GM19463 (cell line): Measurements from ENCODE around the gene APOBEC3H.
A peak's percentile ranks its signal among the peaks of the same experiment; 100 is the strongest.

Experiments used
- ATAC-seq: cut with Tn5 transposase; IDR thresholded peaks from one replicate; pipeline ENCODE4 v1.9.1; 2021; ENCODE audit warnings: mild to moderate bottlenecking, moderate library complexity; ENCODE audit not compliant: unreplicated experiment

APOBEC3H gene

DNA sequence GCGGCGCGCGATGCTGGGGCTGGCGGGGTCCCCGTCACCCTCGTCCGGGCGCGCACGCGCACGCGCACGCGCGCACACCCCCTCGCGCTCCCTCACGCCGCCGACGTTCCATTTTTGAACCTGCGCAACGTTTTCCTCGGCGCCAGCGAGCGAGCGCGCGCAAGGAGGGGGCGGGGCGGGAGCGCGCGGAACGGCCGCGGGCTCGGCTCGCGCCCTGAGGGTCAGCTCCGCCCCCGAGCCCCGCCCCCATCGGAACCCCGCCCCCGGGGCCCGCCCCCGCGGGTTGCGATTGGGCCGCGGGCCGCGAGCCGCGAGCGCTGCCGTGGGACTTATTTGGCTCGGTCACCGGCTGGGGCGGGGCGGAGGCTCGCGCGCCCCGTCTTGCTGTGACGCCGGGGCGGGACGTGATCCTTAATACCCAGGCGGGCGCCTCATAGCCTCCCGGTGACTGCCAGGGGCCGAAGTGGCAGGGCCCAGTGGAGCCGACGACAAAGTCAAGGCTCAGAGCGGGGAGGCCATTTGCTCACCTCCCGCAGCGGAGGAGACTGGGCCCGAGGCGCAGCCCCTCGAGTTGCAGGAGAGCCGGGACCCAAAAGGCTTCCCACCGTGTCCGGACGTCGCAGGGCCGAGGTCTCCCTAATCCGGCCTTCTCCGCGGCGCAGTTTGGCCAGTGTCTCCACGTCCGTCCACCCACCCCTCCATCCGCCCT is 55.6 kb downstream of the APOBEC3H start, which contains the start of gene CBX7:
Gene CBX7 (minus strand): TSS at position 170 of the 709 bp plus-strand sequence. CDS start 236 bp downstream, outside the sequence.
- peak; percentile 76 for ATAC-seq

DNA sequence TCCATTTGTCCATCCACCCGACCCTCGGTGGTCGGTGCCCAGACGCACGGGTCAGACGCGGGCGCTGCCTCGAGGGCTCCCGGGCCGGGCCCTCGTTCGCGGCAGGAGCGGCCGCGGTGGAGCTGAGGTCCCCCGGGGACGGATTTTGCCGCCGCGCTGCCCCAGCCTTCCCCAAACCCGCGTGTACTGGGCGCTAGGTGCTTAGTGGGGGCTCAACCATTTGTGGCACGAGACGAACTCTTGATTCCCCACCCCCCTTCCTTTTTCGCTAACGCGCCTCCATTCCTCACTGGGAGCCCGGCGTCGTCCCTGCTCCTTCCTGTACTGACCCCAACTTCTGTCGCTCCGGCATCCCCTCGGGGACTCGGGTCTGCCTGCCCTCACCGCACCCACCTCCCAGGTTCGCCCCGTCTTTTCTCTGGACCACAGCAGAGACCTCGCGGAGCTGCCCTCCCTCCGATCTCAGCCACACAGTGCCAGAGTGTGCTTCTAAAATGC is 56.2 kb downstream of the APOBEC3H start:
- peak; percentile 5 for ATAC-seq
